CD14-positive monocyte (primary cell): ENCODE results near the gene CALD1. TPM values are rescaled to one million over a fixed set of nuclear protein-coding genes. Genes with fewer than 3 reads are reported as not detected.

ENCODE experiments used
- DNase-seq, 3 donors: peaks; one replicate each; pipeline ENCODE4 v3.0.0-alpha.2; 2011 to 2022
- H2AFZ ChIP-seq: 2 replicates; pipeline ENCODE4 v1.6.0; 2012; ENCODE audit warnings: mild to moderate bottlenecking, low read depth, low read length, inconsistent platforms; ENCODE audit not compliant: insufficient read depth, poor library complexity, severe bottlenecking
- H3K27ac ChIP-seq, 2 donors: 1 replicate in 1 of 2; 2 replicates in 1 of 2; pipeline ENCODE4 v1.5.1; 2012 to 2013; ENCODE audit warnings: low read length in 2 of 2, control low read depth in 1 of 2, inconsistent platforms in 1 of 2, low read depth in 1 of 2, mild to moderate bottlenecking in 1 of 2
- H3K27me3 ChIP-seq, 2 donors: one replicate each; pipeline versions ENCODE4 v1.6.0 to v1.6.1; 2011 to 2013; ENCODE audit warnings: low read length in 2 of 2; ENCODE audit not compliant: control insufficient read depth in 2 of 2, insufficient read depth in 2 of 2
- H3K36me3 ChIP-seq, 2 donors: replicated peaks in 1 of 2; 1 replicate in 1 of 2; 2 replicates in 1 of 2; pipeline versions ENCODE4 v1.5.1 to v1.6.1; 2012 to 2013; ENCODE audit warnings: low read length in 2 of 2, control low read depth in 1 of 2, inconsistent platforms in 1 of 2, mild to moderate bottlenecking in 1 of 2; ENCODE audit not compliant: insufficient read depth in 2 of 2, control insufficient read depth in 1 of 2
- H3K4me1 ChIP-seq, 2 donors: 1 replicate in 1 of 2; 2 replicates in 1 of 2; pipeline versions ENCODE4 v1.5.1 to v1.6.1; 2012 to 2013; ENCODE audit warnings: low read length in 2 of 2, control low read depth in 1 of 2, inconsistent platforms in 1 of 2, mild to moderate bottlenecking in 1 of 2, moderate library complexity in 1 of 2; ENCODE audit not compliant: insufficient read depth in 2 of 2, control insufficient read depth in 1 of 2
- H3K4me2 ChIP-seq: replicated peaks from 2 replicates; pipeline ENCODE3; 2012; ENCODE audit warnings: low read length, moderate library complexity, mild to moderate bottlenecking; ENCODE audit not compliant: poor library complexity, severe bottlenecking; ENCODE audit errors: extremely low read depth
- H3K4me3 ChIP-seq, 3 experiments: fragments of 200-600 bp in 1 of 3; sonication (generic) in 1 of 3; replicated peaks in 1 of 3; 1 replicate in 2 of 3; 2 replicates in 1 of 3; pipeline ENCODE4 v1.5.1; 2011 to 2013; ENCODE audit warnings: low read length in 3 of 3, mild to moderate bottlenecking in 3 of 3, control low read depth in 2 of 3, low read depth in 2 of 3, inconsistent platforms in 1 of 3, moderate library complexity in 1 of 3
- H3K79me2 ChIP-seq: 2 replicates; pipeline ENCODE4 v1.6.0; 2012; ENCODE audit warnings: mild to moderate bottlenecking, control low read depth, inconsistent platforms, low read length, moderate library complexity; ENCODE audit not compliant: insufficient read depth
- H3K9ac ChIP-seq: 2 replicates; pipeline ENCODE4 v1.6.0; 2017; ENCODE audit warnings: low read length, mild to moderate bottlenecking; ENCODE audit not compliant: insufficient read depth, poor library complexity, severe bottlenecking
- H3K9me3 ChIP-seq, 2 donors: replicated peaks in 1 of 2; 1 replicate in 1 of 2; 2 replicates in 1 of 2; pipeline versions ENCODE4 v1.5.1 to v1.6.1; 2012 to 2013; ENCODE audit warnings: low read length in 2 of 2, control low read depth in 1 of 2; ENCODE audit not compliant: control insufficient read depth in 1 of 2, insufficient read depth in 1 of 2
- H4K20me1 ChIP-seq: 2 replicates; pipeline ENCODE4 v1.6.0; 2012; ENCODE audit warnings: mild to moderate bottlenecking, low read length, control low read depth, moderate library complexity; ENCODE audit not compliant: insufficient read depth
- H3K27ac Mint-ChIP-seq, 7 donors: one replicate each; pipeline ENCODE4 v1.8.0; 2020; ENCODE audit warnings: mild to moderate bottlenecking in 7 of 7, mixed read lengths in 7 of 7, moderate library complexity in 6 of 7, inconsistent platforms in 2 of 7
- H3K27me3 Mint-ChIP-seq, 3 donors: one replicate each; pipeline ENCODE4 v1.8.0; 2021 to 2022; ENCODE audit warnings: low read depth in 3 of 3, mild to moderate bottlenecking in 3 of 3, mixed read lengths in 3 of 3, moderate library complexity in 3 of 3, inconsistent platforms in 1 of 3
- H3K36me3 Mint-ChIP-seq, 2 donors: one replicate each; pipeline ENCODE4 v1.8.0; 2020; ENCODE audit warnings: mixed read lengths in 2 of 2, inconsistent platforms in 1 of 2, mild to moderate bottlenecking in 1 of 2
- H3K4me1 Mint-ChIP-seq: one replicate; pipeline ENCODE4 v1.8.0; 2020; ENCODE audit warnings: mild to moderate bottlenecking, mixed read lengths
- H3K4me3 Mint-ChIP-seq, 2 donors: one replicate each; pipeline ENCODE4 v1.8.0; 2020; ENCODE audit warnings: mild to moderate bottlenecking in 2 of 2, mixed read lengths in 2 of 2, moderate library complexity in 1 of 2
- H3K9me3 Mint-ChIP-seq, 7 donors: one replicate each; pipeline ENCODE4 v1.8.0; 2020 to 2022; ENCODE audit warnings: mixed read lengths in 7 of 7, mild to moderate bottlenecking in 6 of 7, moderate library complexity in 6 of 7, inconsistent platforms in 2 of 7
- CTCF ChIP-seq: fragments of 200-600 bp; IDR thresholded peaks from one replicate; pipeline ENCODE4 v1.8.0; 2022; ENCODE audit warnings: antibody characterized with exemption, mild to moderate bottlenecking
- WGBS: methylation state at CpG from one replicate; pipeline ENCODE4 v1.1.5; 2013; ENCODE audit warnings: missing lambda C conversion rate; ENCODE audit not compliant: insufficient coverage; 5-methylcytosine and 5-hydroxymethylcytosine counted together
- intact Hi-C, 2 donors: fragments of 100-400 bp; cut with micrococcal nuclease; formaldehyde crosslinking; loops; one replicate each; pipeline versions ENCODE4 v1.15.0 to v1.15.1; 2023
- polyA plus RNA-seq, 3 donors: library from polyadenylated mRNA; depleted of rRNA in 1 of 3; unstranded in 2 of 3; stranded (reverse) in 1 of 3; fragments of 300-500 nt in 2 of 3; fragments of >200 nt in 1 of 3; fragmentation: Illumina TruSeq in 2 of 3; gene quantifications; 1 replicate in 2 of 3; 2 replicates in 1 of 3; pipeline ENCODE4 v1.2.3, GENCODE V29; 2012 to 2021

The CALD1 gene
- polyA plus RNA-seq, 3 donors = 0.18 TPM; not detected in 2

GRCh38 chr7:134825666-134826065, 46.2 kb downstream of the CALD1 start:
- Histone ChIP-seq H3K27ac (no peak overlapping the region), H3K4me2 (no peak overlapping the region), H3K4me3 (no peak overlapping the region), H3K36me3 (no peaks in the 10 kb centered on the region), H2AFZ (no peak overlapping the region), H3K9me3 (no peaks in the 10 kb centered on the region), H4K20me1 (no peaks in the 10 kb centered on the region), H3K27me3 (no peaks in the 10 kb centered on the region), H3K79me2 (no peaks in the 10 kb centered on the region), H3K4me1 (no peaks in the 10 kb centered on the region), H3K9ac (no peak overlapping the region)
- TF ChIP-seq CTCF = no peak
- 88% methylated on average over 1 of the region's 1 CpG for WGBS
- no peak overlapping the region for H3K27ac Mint-ChIP-seq
- H3K27me3 Mint-ChIP-seq = peaks cover 0 to 6% (median 1%) of the 10 kb centered on the region in 3 donors
- H3K9me3 Mint-ChIP-seq = peaks cover 0 to 4% (median 0%) of the 10 kb centered on the region in 7 donors
- no peaks in the 10 kb centered on the region for H3K4me1 Mint-ChIP-seq
- DNase-seq = no peak
- H3K36me3 Mint-ChIP-seq = no peaks in the 10 kb centered on the region
- intact Hi-C loops = no loop called here
- H3K4me3 Mint-ChIP-seq = no peak overlapping the region

GRCh38 chr7:134826105-134826504, 46.7 kb downstream of the CALD1 start:
- H3K9me3 Mint-ChIP-seq = peaks cover 0 to 4% (median 0%) of the 10 kb centered on the region in 7 donors
- H3K27me3 Mint-ChIP-seq = peaks cover 0 to 6% (median 1%) of the 10 kb centered on the region in 3 donors
- Histone ChIP-seq H3K4me3 (no peak overlapping the region), H3K27ac (no peak overlapping the region), H3K27me3 (no peaks in the 10 kb centered on the region), H3K4me1 (no peaks in the 10 kb centered on the region), H2AFZ (no peak overlapping the region), H3K9me3 (no peaks in the 10 kb centered on the region), H3K4me2 (no peak overlapping the region), H3K9ac (no peak overlapping the region), H3K79me2 (no peaks in the 10 kb centered on the region), H3K36me3 (no peaks in the 10 kb centered on the region), H4K20me1 (no peaks in the 10 kb centered on the region)
- intact Hi-C loops = no loop called here
- no peaks in the 10 kb centered on the region for H3K4me1 Mint-ChIP-seq
- DNase-seq = no peak
- no peaks in the 10 kb centered on the region for H3K36me3 Mint-ChIP-seq
- TF ChIP-seq CTCF = no peak
- no peak overlapping the region for H3K4me3 Mint-ChIP-seq
- 84% methylated on average over 4 of the region's 4 CpGs for WGBS
- no peak overlapping the region for H3K27ac Mint-ChIP-seq
